HUES48 (cell line): Measurements from ENCODE around the gene WDR59.
"Not testable (repeated sequence)": the region's sequence is repeated elsewhere in the genome, so short reads cannot be mapped to it uniquely, and the experiment has no call there.

ENCODE experiments used
- H3K27ac ChIP-seq: one replicate; pipeline ENCODE4 v1.7.0; 2013; ENCODE audit warnings: low read depth, low read length, inconsistent platforms
- H3K27me3 ChIP-seq: 2 replicates; pipeline ENCODE4 v1.6.1; 2013; ENCODE audit warnings: mild to moderate bottlenecking, low read length; ENCODE audit not compliant: control insufficient read depth, insufficient read depth
- H3K36me3 ChIP-seq: 2 replicates; pipeline ENCODE4 v1.6.1; 2013; ENCODE audit warnings: low read length; ENCODE audit not compliant: control insufficient read depth, insufficient read depth
- H3K4me1 ChIP-seq: 2 replicates; pipeline ENCODE4 v1.6.1; 2013; ENCODE audit warnings: mild to moderate bottlenecking, low read length; ENCODE audit not compliant: control insufficient read depth, insufficient read depth
- H3K4me3 ChIP-seq: 2 replicates; pipeline ENCODE4 v1.5.1; 2013; ENCODE audit warnings: mild to moderate bottlenecking, low read depth, low read length
- H3K9ac ChIP-seq: 2 replicates; pipeline ENCODE4 v1.6.1; 2013; ENCODE audit warnings: mild to moderate bottlenecking, low read depth, low read length, moderate library complexity
- H3K9me3 ChIP-seq: 2 replicates; pipeline ENCODE4 v1.6.1; 2013; ENCODE audit warnings: low read length; ENCODE audit not compliant: control insufficient read depth, insufficient read depth

The WDR59 gene

DNA sequence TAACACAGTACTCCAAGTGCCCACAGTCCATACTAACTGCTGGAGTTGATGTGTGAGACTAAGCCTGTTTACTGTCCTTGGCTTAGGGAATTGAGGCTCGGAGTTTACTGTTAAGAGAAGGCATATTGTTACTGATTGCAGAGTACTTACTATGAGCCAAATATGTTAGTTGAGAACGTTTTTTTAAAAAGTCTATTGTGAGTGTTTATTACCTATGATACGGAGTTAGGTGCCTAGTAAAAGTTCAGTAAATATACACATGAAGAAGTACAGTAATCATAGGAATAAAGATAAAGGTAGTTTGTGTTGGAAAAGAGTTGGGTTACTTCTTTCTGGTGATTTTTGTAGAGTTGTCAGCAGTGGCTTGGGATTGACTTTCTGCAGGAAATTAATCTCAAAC is 39.3 kb upstream of the WDR59 start:
- Histone ChIP-seq H3K9ac (no peak overlapping the region), H3K4me3 (no peak overlapping the region), H3K27ac (no peak overlapping the region)

DNA sequence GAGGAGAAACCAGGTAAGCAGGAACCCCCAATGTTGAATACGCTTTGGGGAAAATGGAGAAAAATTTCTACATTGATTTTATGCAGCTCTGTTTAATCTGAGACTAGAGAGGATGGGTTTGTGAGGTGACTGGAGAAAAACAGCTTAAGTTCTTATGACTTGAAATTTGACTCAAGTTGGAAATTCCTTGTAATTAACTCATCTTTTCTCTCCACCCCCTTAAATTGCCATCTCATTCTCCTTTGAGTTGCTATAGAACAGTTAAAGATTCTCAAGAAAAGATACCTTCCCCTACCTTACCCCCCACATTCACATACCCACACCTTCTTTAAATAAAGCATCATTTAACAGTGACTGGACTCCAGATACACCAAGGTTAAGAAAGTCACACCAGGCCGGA is 38.1 kb upstream of the WDR59 start:
- Histone ChIP-seq H3K9me3 (peaks cover 9% of the 10 kb centered on the region; the same call in 1 of the 2 replicates), H3K36me3 (no peaks in the 10 kb centered on the region), H3K27me3 (no peaks in the 10 kb centered on the region)

More for the DNA sequence above, 39.3 kb upstream of the WDR59 start:
- Histone ChIP-seq H3K4me1 (peaks cover 4% of the 10 kb centered on the region; the same call in 1 of the 2 replicates), H3K27me3 (no peaks in the 10 kb centered on the region), H3K9me3 (peaks cover 9% of the 10 kb centered on the region; the same call in 1 of the 2 replicates), H3K36me3 (no peaks in the 10 kb centered on the region)

DNA sequence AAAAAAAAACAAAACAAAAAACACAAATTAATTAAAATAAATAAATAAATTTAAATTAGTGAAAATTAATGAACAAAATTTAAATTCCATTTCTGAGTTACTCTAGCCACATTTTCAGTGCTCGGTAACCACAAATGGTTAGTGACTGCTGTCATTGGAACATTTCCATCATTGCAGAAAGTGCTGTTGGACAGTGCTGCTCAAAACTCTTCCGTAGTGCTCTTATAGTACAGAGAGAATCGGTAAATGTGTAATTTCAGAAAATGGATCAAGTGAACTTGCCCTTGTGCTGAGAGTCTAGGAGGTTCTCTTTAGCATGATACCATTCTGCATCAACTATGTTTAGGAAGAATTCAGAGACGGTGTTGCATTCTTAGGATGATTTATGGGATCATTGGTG is 37.6 kb upstream of the WDR59 start:
- no peaks in the 10 kb centered on the region for H3K27me3 ChIP-seq
- peaks cover 4% of the 10 kb centered on the region; the same call in 1 of the 2 replicates for H3K4me1 ChIP-seq
- no peak overlapping the region for H3K27ac ChIP-seq
- H3K9ac ChIP-seq = no peak overlapping the region
- peaks cover 9% of the 10 kb centered on the region; the same call in 1 of the 2 replicates for H3K9me3 ChIP-seq
- H3K36me3 ChIP-seq = no peaks in the 10 kb centered on the region
- no peak overlapping the region for H3K4me3 ChIP-seq

More for the DNA sequence above, 38.1 kb upstream of the WDR59 start:
- no peak overlapping the region for H3K27ac ChIP-seq
- H3K4me3 ChIP-seq = no peak overlapping the region
- peaks cover 4% of the 10 kb centered on the region; the same call in 1 of the 2 replicates for H3K4me1 ChIP-seq
- no peak overlapping the region for H3K9ac ChIP-seq

DNA sequence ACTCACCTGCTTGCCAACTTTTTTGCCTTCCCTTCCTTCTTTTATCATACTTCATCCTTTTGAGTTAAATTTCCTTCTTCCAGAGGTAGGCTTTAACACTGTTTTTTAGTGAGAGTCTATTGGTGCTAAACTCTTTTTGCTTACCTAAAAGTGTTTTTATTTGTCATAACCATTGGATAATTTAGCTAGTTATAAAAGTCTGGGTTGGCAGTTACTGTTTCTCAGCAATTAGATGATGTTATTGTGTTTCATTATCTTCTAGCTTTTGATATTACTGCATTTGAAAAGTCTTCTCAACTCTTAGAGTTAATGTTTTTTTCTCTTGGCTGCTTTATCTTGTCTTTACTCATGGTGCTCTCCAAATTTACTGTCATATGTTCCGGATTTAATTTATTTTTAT is 36.5 kb upstream of the WDR59 start:
- Histone ChIP-seq H3K4me1 (peaks cover 4% of the 10 kb centered on the region; the same call in 1 of the 2 replicates), H3K36me3 (no peaks in the 10 kb centered on the region), H3K9ac (no peak overlapping the region)

DNA sequence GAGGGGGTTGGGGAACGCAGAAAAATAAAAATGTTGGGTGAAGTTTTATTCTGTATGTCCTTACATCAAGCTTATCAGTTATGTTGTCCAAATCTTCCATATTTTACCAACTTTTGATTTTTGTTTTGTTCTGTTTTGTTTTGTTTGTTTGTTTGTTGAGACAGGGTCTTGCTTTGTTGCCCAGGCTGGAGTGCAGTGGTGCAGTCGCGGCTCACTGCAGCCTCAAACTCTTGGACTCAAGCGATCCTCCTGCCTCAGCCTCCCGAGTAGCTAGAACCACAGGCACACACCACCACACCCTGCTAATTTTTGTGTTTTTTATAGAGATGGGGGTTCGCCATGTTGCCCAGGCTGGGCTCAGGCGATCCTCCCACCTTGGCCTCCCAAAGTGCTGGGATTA is 34.7 kb upstream of the WDR59 start:
- H3K4me3 ChIP-seq = no peak overlapping the region
- H3K4me1 ChIP-seq = peaks cover 3% of the 10 kb centered on the region; the same call in 1 of the 2 replicates
- H3K27me3 ChIP-seq = no peaks in the 10 kb centered on the region
- peaks cover 9% of the 10 kb centered on the region; the same call in 1 of the 2 replicates for H3K9me3 ChIP-seq
- no peak overlapping the region for H3K27ac ChIP-seq
- no peaks in the 10 kb centered on the region for H3K36me3 ChIP-seq
- H3K9ac ChIP-seq = no peak overlapping the region

More for the DNA sequence above, 36.5 kb upstream of the WDR59 start:
- no peaks in the 10 kb centered on the region for H3K27me3 ChIP-seq
- peaks cover 9% of the 10 kb centered on the region; the same call in 1 of the 2 replicates for H3K9me3 ChIP-seq
- no peak overlapping the region for H3K27ac ChIP-seq
- H3K4me3 ChIP-seq = no peak overlapping the region

DNA sequence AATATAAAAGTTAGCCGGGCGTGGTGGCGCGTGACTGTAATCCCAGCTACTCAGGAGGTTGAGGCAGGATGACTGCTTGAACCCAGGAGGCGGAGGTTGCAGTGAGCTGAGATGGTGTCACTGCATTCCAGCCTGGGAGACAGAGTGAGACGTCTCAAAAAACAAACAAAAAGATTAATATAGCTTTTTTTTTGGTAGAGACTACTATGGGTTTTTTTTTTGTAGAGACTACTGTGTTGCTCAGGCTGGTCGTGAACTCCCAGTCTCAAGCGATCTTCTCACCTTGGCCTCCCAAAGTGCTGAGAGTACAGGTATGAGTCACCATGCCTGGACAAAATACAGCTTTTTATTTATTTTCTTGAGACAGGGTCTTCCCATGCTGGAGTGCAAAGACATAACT is 34.1 kb upstream of the WDR59 start:
- Histone ChIP-seq H3K36me3 (no peaks in the 10 kb centered on the region), H3K9me3 (peaks cover 9% of the 10 kb centered on the region; the same call in 1 of the 2 replicates), H3K27me3 (no peaks in the 10 kb centered on the region), H3K4me3 (no peak overlapping the region), H3K9ac (no peak overlapping the region), H3K27ac (no peak overlapping the region), H3K4me1 (no peaks in the 10 kb centered on the region)

DNA sequence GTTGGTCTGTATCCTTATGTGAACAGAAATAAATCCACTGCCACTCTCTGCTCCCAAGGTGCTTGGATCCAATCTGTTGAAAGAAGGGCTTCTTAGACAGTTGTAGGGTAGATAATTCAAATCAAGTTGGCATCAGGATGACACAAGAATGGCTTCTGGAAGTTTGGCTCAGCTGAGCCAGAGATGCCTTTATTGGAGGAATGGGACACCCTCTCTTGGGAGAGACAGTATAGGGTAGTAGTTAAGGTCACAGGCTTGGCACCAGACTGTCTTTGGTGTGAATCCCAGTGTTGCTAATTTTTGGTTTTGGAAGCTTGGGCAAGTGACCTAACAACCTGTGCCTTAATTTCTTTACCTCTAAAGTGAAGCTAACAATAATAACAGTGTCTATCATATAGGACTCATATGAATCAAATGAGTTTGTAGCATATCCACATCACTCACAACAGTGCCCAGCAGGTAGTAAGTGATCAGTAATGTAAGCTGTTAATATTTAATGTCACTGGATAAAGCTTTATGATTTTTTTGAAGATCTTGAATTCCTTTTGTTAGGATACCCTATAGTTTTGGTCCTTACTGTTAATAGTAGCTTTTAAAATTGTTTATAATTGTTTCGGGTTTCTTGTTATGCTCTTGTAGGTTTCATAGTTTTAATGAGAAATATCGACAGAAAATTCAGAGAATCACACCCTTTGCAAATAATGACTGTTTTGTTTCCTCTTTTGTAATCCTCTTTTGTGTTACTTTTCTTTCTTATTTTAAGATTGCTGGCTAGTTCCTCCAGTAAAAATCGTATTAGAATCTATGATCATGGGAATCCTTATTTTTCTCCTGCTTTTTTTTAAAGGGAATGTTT is 33.0 kb upstream of the WDR59 start:
- no peak overlapping the region for H3K9ac ChIP-seq
- no peak overlapping the region for H3K27ac ChIP-seq
- no peaks in the 10 kb centered on the region for H3K27me3 ChIP-seq
- H3K36me3 ChIP-seq = no peaks in the 10 kb centered on the region
- no peak overlapping the region for H3K4me3 ChIP-seq
- H3K9me3 ChIP-seq = peaks cover 9% of the 10 kb centered on the region; the same call in 1 of the 2 replicates
- peaks cover 1% of the 10 kb centered on the region; the same call in 1 of the 2 replicates for H3K4me1 ChIP-seq

DNA sequence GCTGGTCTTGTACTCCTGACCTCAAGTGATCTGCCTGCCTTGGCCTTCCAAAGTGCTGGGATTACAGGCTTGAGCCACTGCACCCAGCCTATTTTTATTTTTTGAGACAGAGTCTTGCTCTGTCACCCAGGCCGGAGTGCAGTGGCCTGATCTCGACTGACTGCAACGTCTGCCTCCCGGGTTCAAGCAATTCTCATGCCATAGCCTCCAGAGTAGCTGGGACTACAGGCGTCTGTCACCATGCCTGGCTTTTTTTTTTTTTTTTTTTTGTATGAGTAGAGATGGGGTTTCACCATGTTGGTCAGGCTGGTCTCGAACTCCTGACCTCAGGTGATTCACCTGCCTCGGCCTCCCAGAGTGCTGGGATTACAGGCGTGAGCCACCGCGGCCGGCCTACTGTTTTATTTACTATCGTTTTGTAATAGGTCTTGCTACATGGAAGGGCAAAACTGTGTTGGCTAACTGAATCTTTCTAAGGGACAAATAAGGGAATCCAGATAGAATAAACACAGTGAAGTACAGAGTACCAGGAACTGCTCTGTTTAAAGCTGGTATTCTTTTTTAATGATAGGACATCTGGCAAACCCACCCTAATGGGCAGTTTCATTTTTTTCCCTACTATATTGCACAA is 31.6 kb upstream of the WDR59 start:
- not testable (repeated sequence) for H3K9ac ChIP-seq, H3K36me3 ChIP-seq, H3K9me3 ChIP-seq, H3K4me3 ChIP-seq, H3K27me3 ChIP-seq, H3K4me1 ChIP-seq, H3K27ac ChIP-seq

DNA sequence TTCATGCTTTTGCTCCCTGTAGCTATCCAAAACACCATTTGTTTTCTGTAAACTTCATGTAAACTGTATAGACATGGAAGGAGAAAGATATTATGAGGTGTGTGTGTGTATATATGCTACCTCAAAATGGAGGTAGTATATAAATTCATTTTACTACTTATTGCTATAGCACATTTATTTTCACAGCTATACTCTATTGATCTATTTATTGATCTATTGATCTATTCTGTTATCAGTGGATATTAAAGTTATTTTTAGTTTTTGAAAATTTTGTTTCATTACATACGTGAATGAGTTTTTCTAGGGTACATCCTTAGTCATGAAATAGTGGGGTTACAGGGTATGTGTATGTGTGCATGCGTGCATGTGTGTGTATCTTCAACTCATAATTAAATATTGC is 29.4 kb upstream of the WDR59 start:
- no peaks in the 10 kb centered on the region for H3K27me3 ChIP-seq
- peaks cover 10% of the 10 kb centered on the region for H3K4me1 ChIP-seq
- H3K9ac ChIP-seq = no peak overlapping the region
- H3K4me3 ChIP-seq = no peak overlapping the region
- no peaks in the 10 kb centered on the region for H3K9me3 ChIP-seq
- no peak overlapping the region for H3K27ac ChIP-seq
- no peaks in the 10 kb centered on the region for H3K36me3 ChIP-seq

DNA sequence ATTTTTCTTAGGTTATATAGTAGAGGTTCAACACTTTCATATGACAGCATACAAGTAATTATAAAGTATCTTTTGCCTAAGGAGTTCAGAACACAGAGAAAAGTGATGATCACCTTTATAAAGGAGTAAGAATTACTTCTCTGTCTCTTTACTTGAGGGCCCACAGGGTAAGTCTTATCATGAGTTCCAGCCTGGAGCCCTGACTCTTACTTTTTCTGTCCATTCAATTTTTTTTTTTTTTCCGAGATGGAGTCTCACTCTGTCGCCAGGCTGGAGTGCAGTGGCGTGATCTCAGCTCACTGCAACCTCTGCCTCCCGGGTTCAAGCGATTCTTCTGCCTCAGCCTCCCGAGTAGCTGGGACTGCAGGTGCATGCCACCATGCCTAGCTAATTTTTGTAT is 28.2 kb upstream of the WDR59 start:
- H3K27ac ChIP-seq, H3K9ac ChIP-seq, H3K9me3 ChIP-seq, H3K4me1 ChIP-seq, H3K36me3 ChIP-seq, H3K27me3 ChIP-seq, H3K4me3 ChIP-seq: not testable (repeated sequence)
